DOHH2 (cell line): ENCODE results near the gene LCN15.
"Not testable (repeated sequence)": the region's sequence is repeated elsewhere in the genome, so short reads cannot be mapped to it uniquely, and the experiment has no call there.

Experiments
- H3F3A ChIP-seq: fragments of 200-600 bp; sonication (generic), shearing (Covaris generic); 2 replicates; pipeline ENCODE4 v1.6.0; 2016; ENCODE audit warnings: antibody characterized with exemption, mild to moderate bottlenecking; ENCODE audit not compliant: control insufficient read depth, insufficient read depth
- H3K27ac ChIP-seq: fragments of 200-600 bp; sonication (generic); 2 replicates; pipeline ENCODE4 v1.5.1; 2014; ENCODE audit warnings: low read depth, mild to moderate bottlenecking, low read length, moderate library complexity
- H3K27me3 ChIP-seq: fragments of 200-600 bp; sonication (generic); 2 replicates; pipeline ENCODE4 v1.6.1; 2014; ENCODE audit warnings: mild to moderate bottlenecking, low read length, mixed read lengths; ENCODE audit not compliant: control insufficient read depth
- H3K36me3 ChIP-seq: fragments of 200-600 bp; sonication (generic); 2 replicates; pipeline ENCODE4 v1.6.1; 2014; ENCODE audit warnings: mild to moderate bottlenecking, low read length, moderate library complexity, mixed read lengths; ENCODE audit not compliant: control insufficient read depth
- H3K4me1 ChIP-seq: fragments of 200-600 bp; sonication (generic); 2 replicates; pipeline ENCODE4 v1.6.1; 2014; ENCODE audit warnings: mild to moderate bottlenecking, low read length, mixed read lengths; ENCODE audit not compliant: control insufficient read depth
- H3K4me2 ChIP-seq: fragments of 200-600 bp; sonication (generic); 2 replicates; pipeline ENCODE4 v1.6.0; 2014; ENCODE audit warnings: mild to moderate bottlenecking, low read length, moderate library complexity
- H3K4me3 ChIP-seq: fragments of 200-600 bp; sonication (generic); 2 replicates; pipeline ENCODE4 v1.5.1; 2014; ENCODE audit warnings: mild to moderate bottlenecking, low read length, mixed read lengths
- H3K79me2 ChIP-seq: fragments of 200-600 bp; sonication (generic); 2 replicates; pipeline ENCODE4 v1.6.1; 2014; ENCODE audit warnings: mild to moderate bottlenecking, low read length, mixed read lengths; ENCODE audit not compliant: control insufficient read depth
- H3K9me2 ChIP-seq: fragments of 200-600 bp; sonication (generic); replicated peaks from 2 replicates; pipeline ENCODE4 v1.6.1; 2014; ENCODE audit warnings: mild to moderate bottlenecking, low read length, mixed read lengths; ENCODE audit not compliant: control insufficient read depth
- H3K9me3 ChIP-seq: fragments of 200-600 bp; sonication (generic); 2 replicates; pipeline ENCODE4 v1.6.1; 2014; ENCODE audit warnings: antibody characterized with exemption, low read length, mixed read lengths; ENCODE audit not compliant: control insufficient read depth, insufficient read depth
- H4K20me1 ChIP-seq: fragments of 200-600 bp; sonication (generic); 2 replicates; pipeline ENCODE4 v1.6.0; 2014; ENCODE audit warnings: low read depth, mild to moderate bottlenecking, antibody characterized with exemption, low read length, moderate library complexity; ENCODE audit not compliant: control insufficient read depth, insufficient read depth
- EZH2phosphoT487 ChIP-seq: fragments of 200-600 bp; sonication (generic); IDR thresholded peaks from 2 replicates; pipeline ENCODE4 v1.6.1; 2017; ENCODE audit warnings: borderline replicate concordance, mild to moderate bottlenecking, antibody characterized with exemption, low read length, moderate library complexity, mixed read lengths
- TF ChIP-seq, protein P1 (sequence below): fragments of 200-600 bp; sonication (generic); IDR thresholded peaks from one replicate; pipeline ENCODE4 v1.5.1; 2014; ENCODE audit warnings: antibody characterized with exemption, mild to moderate bottlenecking, low read depth, low read length; ENCODE audit not compliant: poor library complexity, severe bottlenecking

Gene LCN15

DNA sequence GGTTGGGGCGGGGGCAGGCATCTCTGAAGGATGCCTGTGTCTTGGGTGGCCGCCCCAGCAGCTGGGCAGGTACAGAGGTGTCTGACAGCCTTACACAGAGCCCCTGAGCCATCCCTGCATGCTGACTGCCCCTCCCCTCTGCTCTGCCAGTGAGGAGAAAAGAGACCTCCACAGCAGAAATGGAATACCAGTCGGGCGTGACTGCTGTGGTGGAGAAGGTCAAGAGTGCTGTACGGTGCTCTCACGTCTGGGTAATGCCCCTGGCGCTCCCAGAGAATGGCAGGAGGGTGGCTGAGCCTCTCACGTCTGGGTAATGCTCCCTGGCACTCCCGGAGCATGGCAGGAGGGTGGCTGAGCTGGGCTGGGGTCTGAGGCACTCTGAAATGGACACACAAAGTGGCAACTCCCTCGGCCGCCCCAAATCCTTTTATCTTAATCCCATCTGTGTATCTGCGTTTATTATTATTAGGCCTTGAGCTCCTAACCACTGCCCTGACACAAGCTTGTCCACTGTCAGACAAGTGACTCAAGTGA is 41.0 kb upstream of the LCN15 start:
- TF ChIP-seq, protein P1, sequence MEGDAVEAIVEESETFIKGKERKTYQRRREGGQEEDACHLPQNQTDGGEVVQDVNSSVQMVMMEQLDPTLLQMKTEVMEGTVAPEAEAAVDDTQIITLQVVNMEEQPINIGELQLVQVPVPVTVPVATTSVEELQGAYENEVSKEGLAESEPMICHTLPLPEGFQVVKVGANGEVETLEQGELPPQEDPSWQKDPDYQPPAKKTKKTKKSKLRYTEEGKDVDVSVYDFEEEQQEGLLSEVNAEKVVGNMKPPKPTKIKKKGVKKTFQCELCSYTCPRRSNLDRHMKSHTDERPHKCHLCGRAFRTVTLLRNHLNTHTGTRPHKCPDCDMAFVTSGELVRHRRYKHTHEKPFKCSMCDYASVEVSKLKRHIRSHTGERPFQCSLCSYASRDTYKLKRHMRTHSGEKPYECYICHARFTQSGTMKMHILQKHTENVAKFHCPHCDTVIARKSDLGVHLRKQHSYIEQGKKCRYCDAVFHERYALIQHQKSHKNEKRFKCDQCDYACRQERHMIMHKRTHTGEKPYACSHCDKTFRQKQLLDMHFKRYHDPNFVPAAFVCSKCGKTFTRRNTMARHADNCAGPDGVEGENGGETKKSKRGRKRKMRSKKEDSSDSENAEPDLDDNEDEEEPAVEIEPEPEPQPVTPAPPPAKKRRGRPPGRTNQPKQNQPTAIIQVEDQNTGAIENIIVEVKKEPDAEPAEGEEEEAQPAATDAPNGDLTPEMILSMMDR: no peak
- no peak for TF ChIP-seq EZH2phosphoT487
- H4K20me1 ChIP-seq: peaks cover 8% of the 10 kb centered on the region
- peaks cover 41% of the 10 kb centered on the region for H3K4me1 ChIP-seq
- no peak overlapping the region for H3K4me2 ChIP-seq
- H3K4me3 ChIP-seq: no peak overlapping the region
- no peaks in the 10 kb centered on the region for H3K9me3 ChIP-seq
- no peak overlapping the region for H3K27ac ChIP-seq
- H3K9me2 ChIP-seq: no peaks in the 10 kb centered on the region
- H3F3A ChIP-seq: 0 out of 2 replicates have a peak, but pooled peaks cover 6% of the 10 kb centered on the region
- H3K27me3 ChIP-seq: peaks cover 13% of the 10 kb centered on the region
- peaks cover 38% of the 10 kb centered on the region for H3K36me3 ChIP-seq
- H3K79me2 ChIP-seq: peaks cover 37% of the 10 kb centered on the region

DNA sequence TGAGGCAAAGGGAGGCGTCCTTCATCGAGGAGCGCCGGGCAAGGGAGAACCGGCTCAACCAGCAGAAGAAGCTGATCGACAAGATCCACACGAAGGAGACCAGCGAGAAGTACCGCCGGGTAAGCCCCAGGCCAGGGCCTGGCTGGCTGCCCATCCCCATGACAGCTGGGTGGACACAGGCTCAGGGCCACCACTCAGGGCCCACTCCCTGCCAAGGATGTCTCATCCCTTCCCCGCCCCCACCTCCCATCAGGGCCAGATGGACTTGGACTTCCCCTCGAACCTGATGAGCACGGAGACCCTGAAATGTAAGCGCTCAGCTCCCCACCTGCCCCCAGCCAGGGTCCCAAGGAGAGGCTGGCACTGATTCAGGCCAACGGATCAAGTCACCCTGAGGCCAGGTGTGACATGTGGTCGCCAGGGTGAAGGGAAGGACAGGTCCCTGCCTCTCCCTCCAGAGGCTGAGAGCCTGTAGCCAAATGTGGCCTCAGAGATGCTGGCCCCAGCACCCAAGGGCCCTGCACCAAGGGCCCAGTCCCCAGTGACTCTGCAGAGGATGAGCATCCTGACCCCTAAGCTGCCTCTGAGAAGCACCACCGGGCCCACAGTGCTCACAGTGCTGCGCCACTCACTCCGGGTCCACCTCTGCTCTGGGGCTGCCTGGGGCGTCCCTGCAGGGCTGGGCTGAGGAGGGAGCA is 40.3 kb upstream of the LCN15 start:
- Histone ChIP-seq H3K27me3 (peaks cover 15% of the 10 kb centered on the region), H3K9me3 (no peaks in the 10 kb centered on the region), H3K4me1 (peaks cover 40% of the 10 kb centered on the region), H3K27ac (no peak overlapping the region), H3K36me3 (peaks cover 32% of the 10 kb centered on the region), H3K4me3 (no peak overlapping the region), H3F3A (0 out of 2 replicates have a peak, but pooled peaks cover 7% of the 10 kb centered on the region), H3K4me2 (no peak overlapping the region), H3K79me2 (peaks cover 30% of the 10 kb centered on the region), H3K9me2 (no peaks in the 10 kb centered on the region), H4K20me1 (peaks cover 6% of the 10 kb centered on the region)
- TF ChIP-seq EZH2phosphoT487: no peak
- TF ChIP-seq, protein P1: no peak

DNA sequence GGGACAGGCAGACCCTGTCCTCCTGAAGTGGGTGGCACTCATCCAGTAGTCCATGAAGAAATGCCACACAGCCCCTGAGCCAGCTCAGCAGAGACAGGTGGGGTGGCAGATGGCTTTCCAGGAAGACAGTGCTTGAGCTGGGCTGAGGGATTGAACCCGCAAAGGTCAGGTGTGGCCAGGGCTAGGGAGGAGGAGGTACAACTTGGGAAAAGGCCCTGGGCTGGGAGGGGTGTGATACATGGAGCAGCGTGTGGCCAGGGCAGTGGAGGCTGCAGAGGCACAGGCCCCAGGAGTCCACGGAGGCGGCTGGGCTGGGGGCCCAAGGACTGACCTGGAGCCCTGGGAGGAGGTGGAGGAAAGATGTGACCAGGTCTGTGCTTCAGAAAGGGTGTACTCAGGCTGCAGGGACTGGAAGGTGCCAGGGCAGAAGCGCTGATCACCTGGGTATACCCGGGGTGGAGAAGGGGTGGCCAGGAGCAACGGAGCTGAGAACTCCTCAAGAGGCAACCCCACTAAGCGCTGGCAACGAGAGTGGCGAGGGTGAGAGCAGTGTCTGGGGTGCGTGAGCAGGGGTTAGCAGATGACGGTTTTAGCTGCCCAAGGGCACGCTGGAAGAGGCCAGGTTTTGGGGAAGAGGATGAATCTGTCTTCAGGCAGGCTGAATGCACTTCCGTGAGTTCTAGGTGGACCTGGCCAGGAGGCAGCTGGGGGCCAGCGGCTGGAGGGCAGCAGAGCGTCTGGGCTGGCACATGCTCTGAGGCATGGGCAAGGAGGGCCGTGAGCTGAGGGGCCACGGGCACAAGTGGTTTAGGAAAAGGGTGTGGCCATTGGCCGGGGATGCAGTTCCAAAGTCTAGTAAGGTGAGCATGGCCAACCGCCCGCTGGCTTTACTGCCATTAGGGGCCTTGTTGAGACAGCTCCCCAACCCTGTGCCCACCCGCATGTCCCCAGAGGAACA is 39.5 kb upstream of the LCN15 start:
- TF ChIP-seq, protein P1: no peak
- no peak for TF ChIP-seq EZH2phosphoT487
- Histone ChIP-seq H3K36me3 (peaks cover 24% of the 10 kb centered on the region), H3K4me3 (no peak overlapping the region), H3K79me2 (peaks cover 22% of the 10 kb centered on the region), H3K9me3 (no peaks in the 10 kb centered on the region), H3K9me2 (no peaks in the 10 kb centered on the region), H3K4me1 (peaks cover 38% of the 10 kb centered on the region), H3F3A (0 out of 2 replicates have a peak, but pooled peaks cover 7% of the 10 kb centered on the region), H4K20me1 (no peaks in the 10 kb centered on the region; the same call in 1 of the 2 replicates), H3K27me3 (peaks cover 23% of the 10 kb centered on the region), H3K27ac (no peak overlapping the region), H3K4me2 (no peak overlapping the region)

DNA sequence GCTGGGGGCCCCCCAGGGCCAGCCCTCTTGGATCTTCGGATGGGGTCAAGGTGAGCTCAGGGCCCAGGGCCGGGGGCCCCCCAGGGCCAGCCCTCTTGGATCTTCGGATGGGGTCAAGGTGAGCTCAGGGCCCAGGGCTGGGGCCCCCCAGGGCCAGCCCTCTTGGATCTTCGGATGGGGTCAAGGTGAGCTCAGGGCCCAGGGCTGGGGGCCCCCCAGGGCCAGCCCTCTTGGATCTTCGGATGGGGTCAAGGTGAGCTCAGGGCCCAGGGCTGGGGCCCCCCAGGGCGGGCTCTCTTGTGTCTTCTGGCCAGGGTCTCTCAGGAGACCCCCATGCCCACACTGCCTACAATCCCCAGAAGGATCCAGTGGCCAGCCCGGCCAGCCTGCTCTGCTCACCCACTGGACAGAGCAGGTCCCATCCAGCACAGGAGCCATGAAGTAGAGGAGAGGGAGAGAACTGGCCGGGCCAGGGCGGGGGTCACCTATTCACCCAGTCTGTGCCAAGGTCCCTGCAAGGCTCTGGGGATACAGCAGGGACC is 38.8 kb upstream of the LCN15 start:
- not testable (repeated sequence) for H3F3A ChIP-seq, H3K9me3 ChIP-seq, H4K20me1 ChIP-seq, H3K27ac ChIP-seq, H3K4me2 ChIP-seq, H3K4me3 ChIP-seq, H3K9me2 ChIP-seq
- Histone ChIP-seq H3K4me1 (peaks cover 37% of the 10 kb centered on the region), H3K27me3 (peaks cover 27% of the 10 kb centered on the region), H3K36me3 (peaks cover 20% of the 10 kb centered on the region), H3K79me2 (peaks cover 15% of the 10 kb centered on the region)
